Endothelial cell (in vitro differentiated cells): ENCODE data around the gene CHST1. TPM values are rescaled to one million over a fixed set of nuclear protein-coding genes. Genes with fewer than 3 reads are reported as not detected.
A peak's percentile ranks its signal among the peaks of the same experiment; 100 is the strongest.

ENCODE experiments used
- DNase-seq: peaks from one replicate; pipeline ENCODE4 v3.0.0; 2021; ENCODE audit warnings: low spot score
- H3K27ac Mint-ChIP-seq: one replicate; pipeline ENCODE4 v1.8.0; 2021; ENCODE audit warnings: mixed read lengths, inconsistent platforms; ENCODE audit not compliant: unreplicated experiment
- H3K27me3 Mint-ChIP-seq: one replicate; pipeline ENCODE4 v1.8.0; 2021; ENCODE audit warnings: mild to moderate bottlenecking, moderate library complexity, mixed read lengths, inconsistent platforms; ENCODE audit not compliant: unreplicated experiment
- H3K36me3 Mint-ChIP-seq: one replicate; pipeline ENCODE4 v1.8.0; 2021; ENCODE audit warnings: mild to moderate bottlenecking, low read depth, mixed read lengths, inconsistent platforms; ENCODE audit not compliant: unreplicated experiment
- H3K4me1 Mint-ChIP-seq: one replicate; pipeline ENCODE4 v1.8.0; 2021; ENCODE audit warnings: mild to moderate bottlenecking, mixed read lengths, inconsistent platforms; ENCODE audit not compliant: unreplicated experiment
- H3K4me3 Mint-ChIP-seq: one replicate; pipeline ENCODE4 v1.8.0; 2021; ENCODE audit warnings: mild to moderate bottlenecking, mixed read lengths, inconsistent platforms; ENCODE audit not compliant: unreplicated experiment
- H3K9me3 Mint-ChIP-seq: one replicate; pipeline ENCODE4 v1.8.0; 2021; ENCODE audit warnings: mixed read lengths, inconsistent platforms; ENCODE audit not compliant: unreplicated experiment
- total RNA-seq: library from RNA; stranded (reverse); fragmentation: NEBNext Ultra II Directional; extraction: Animal tissue kit (Norgen Biotek cat#: 25700); gene quantifications from one replicate; pipeline ENCODE4 v1.2.1, GENCODE V29; 2021; ENCODE audit not compliant: unreplicated experiment
- TF ChIP-seq, protein P1 (sequence below): fragments of 200-600 bp; sonication (generic); IDR thresholded peaks from one replicate; pipeline ENCODE4 v1.5.0; 2021; ENCODE audit warnings: antibody characterized with exemption; ENCODE audit not compliant: unreplicated experiment

The CHST1 gene
- total RNA-seq, 1 donor from 2014 or later = 275 TPM

DNA sequence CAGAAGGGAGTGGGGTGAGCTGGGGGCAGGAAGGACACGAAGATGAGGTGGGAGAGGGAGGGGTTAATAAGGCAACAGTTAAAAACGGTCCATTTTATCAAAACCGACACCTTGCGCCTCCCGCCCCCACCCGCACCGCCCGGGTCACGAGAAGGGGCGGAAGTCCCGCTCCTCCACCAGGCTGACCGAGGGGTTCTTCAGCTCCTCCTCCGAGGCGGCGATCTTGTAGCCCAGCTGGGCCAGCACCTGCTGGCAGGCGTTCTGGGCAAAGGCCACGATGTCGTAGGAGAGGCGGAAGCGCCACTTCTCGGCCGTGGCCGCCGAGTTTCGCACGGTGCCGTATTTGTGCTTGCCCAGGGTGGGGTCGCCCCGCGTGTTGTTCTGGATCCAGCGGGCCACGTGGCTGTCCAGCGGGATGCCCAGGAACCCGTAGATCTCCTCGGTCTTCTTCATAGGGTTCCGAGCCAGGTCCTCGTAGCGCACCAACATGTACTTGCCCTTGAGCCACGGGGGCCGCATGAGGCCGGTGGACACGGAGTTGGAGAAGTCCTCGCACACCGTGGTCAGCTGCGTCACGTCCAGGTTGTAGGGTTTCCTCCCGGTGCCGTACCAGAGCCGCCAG, 15.8 kb downstream of the CHST1 start:
- H3K27ac Mint-ChIP-seq = no peak overlapping the region
- no peak overlapping the region for H3K4me3 Mint-ChIP-seq
- DNase-seq = no peak
- H3K36me3 Mint-ChIP-seq = peaks cover 50% of the 10 kb centered on the region
- no peaks in the 10 kb centered on the region for H3K9me3 Mint-ChIP-seq
- peaks cover 23% of the 10 kb centered on the region for H3K27me3 Mint-ChIP-seq
- H3K4me1 Mint-ChIP-seq = peaks cover 69% of the 10 kb centered on the region
- TF ChIP-seq, protein P1, sequence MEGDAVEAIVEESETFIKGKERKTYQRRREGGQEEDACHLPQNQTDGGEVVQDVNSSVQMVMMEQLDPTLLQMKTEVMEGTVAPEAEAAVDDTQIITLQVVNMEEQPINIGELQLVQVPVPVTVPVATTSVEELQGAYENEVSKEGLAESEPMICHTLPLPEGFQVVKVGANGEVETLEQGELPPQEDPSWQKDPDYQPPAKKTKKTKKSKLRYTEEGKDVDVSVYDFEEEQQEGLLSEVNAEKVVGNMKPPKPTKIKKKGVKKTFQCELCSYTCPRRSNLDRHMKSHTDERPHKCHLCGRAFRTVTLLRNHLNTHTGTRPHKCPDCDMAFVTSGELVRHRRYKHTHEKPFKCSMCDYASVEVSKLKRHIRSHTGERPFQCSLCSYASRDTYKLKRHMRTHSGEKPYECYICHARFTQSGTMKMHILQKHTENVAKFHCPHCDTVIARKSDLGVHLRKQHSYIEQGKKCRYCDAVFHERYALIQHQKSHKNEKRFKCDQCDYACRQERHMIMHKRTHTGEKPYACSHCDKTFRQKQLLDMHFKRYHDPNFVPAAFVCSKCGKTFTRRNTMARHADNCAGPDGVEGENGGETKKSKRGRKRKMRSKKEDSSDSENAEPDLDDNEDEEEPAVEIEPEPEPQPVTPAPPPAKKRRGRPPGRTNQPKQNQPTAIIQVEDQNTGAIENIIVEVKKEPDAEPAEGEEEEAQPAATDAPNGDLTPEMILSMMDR = no peak

DNA sequence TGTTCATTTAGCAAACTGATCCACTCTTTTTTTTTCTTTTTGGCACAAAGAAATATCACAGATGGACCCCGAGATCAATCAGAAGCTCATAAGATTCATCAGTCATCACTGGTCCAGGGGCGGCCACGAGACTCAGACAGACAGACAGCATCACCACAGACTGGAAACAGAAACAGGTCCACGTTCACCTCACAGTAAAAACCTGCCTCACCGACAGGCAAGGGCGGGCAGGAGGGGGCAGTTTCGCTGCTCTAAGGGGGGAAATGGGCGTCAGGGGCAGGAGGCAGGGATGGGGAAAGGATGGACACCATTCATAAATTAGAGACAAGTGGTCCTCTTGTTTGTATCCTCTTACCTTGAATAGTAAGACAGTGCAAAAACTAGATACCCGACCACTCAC, 16.5 kb downstream of the CHST1 start:
- H3K4me3 Mint-ChIP-seq = peak overlapping the region; percentile 85
- DNase-seq = no peak
- TF ChIP-seq, protein P1 = no peak
- peaks cover 49% of the 10 kb centered on the region for H3K36me3 Mint-ChIP-seq
- peaks cover 68% of the 10 kb centered on the region for H3K4me1 Mint-ChIP-seq
- peak overlapping the region; percentile 89 for H3K27ac Mint-ChIP-seq
- no peaks in the 10 kb centered on the region for H3K9me3 Mint-ChIP-seq
- peaks cover 23% of the 10 kb centered on the region for H3K27me3 Mint-ChIP-seq

DNA sequence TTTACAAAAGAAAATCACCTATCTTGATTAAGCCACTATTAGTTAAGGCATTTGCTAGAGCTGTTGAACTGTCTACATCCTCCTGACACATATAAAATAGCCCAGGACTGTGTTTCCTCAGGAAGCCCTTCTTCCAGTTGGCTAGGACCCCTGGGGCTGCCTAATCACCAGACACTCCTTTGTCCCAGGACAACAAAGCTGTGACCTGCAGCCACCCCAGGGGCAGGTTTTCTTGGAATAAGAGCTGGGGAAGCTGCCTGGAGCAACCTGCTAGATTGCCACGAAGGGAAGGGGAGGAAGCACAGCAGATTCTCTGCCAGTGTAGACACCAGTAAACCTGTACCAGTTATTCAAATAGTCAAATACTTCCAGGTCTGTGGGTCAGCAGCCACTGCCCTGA, 17.6 kb downstream of the CHST1 start:
- Mint-ChIP-seq H3K27ac (peak overlapping the region; percentile 90), H3K27me3 (peaks cover 25% of the 10 kb centered on the region), H3K4me1 (peaks cover 68% of the 10 kb centered on the region), H3K4me3 (no peak overlapping the region), H3K9me3 (no peaks in the 10 kb centered on the region), H3K36me3 (peaks cover 42% of the 10 kb centered on the region)
- TF ChIP-seq, protein P1 = no peak
- DNase-seq = no peak

DNA sequence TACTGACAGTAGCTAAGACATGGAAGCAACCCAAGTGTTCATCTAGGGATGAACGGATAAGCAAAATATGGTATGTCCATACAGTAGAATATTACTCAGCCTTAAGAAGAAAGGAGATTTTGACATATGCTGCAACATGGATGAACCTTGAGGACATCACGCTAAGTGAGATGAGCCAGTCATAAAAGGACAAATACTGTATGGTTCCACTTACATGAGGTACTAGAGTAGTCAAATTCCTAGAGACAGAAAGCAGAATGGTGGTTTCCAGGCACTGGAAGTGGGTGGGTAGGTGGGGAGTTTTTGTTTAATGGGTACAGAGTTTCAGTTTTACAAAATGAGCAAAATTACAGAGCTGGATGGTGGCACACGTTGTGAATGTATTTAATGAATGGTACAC, 18.1 kb downstream of the CHST1 start:
- Mint-ChIP-seq H3K9me3 (no peaks in the 10 kb centered on the region), H3K4me1 (peaks cover 67% of the 10 kb centered on the region), H3K4me3 (peak overlapping the region; percentile 82), H3K27me3 (peaks cover 24% of the 10 kb centered on the region), H3K27ac (peak overlapping the region; percentile 90), H3K36me3 (peaks cover 38% of the 10 kb centered on the region)
- TF ChIP-seq, protein P1 = no peak
- no peak for DNase-seq

DNA sequence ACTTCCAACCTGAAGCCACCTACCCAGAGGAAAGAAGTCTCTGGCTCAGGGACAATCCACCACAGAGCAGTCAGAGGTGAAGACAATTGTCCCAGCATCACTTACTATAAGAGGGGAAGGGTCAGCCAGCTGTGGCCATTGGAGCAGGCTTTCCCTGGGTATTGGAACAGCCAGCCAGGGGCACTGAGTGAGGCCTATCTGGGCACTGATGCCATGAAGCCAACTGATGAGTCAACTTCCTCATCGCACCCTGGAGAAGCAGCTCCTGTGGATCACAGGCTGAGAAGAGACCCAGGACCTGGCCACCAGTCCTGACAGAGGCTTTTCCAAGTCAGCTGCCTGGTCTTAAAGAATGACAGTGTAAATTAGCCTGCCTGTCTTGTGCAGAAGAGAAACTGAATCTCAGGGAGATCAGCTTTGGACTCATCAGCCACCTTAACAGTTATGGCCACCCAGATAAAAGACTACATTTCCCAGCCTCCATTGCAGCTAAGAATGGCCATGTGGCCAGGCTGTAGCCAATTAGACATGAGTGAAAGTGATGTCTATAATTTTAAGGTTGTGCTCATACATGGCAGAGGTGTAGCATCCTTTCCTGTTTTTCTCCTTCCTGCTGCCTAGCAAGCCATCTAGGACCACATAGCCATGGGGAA, 19.0 kb downstream of the CHST1 start:
- Mint-ChIP-seq H3K4me1 (peaks cover 72% of the 10 kb centered on the region), H3K9me3 (no peaks in the 10 kb centered on the region), H3K27ac (peak overlapping the region; percentile 92), H3K36me3 (peaks cover 32% of the 10 kb centered on the region), H3K27me3 (peaks cover 21% of the 10 kb centered on the region), H3K4me3 (peak overlapping the region; percentile 82)
- no peak for DNase-seq
- TF ChIP-seq, protein P1 = no peak
